HG02642 (cell line): ENCODE data around the gene TSPYL1.
"Not testable (repeated sequence)": the region's sequence is repeated elsewhere in the genome, so short reads cannot be mapped to it uniquely, and the experiment has no call there.

Experiments used
- ATAC-seq: cut with Tn5 transposase; IDR thresholded peaks from one replicate; pipeline ENCODE4 v1.9.1; 2021; ENCODE audit warnings: mild to moderate bottlenecking; ENCODE audit not compliant: unreplicated experiment, poor library complexity

TSPYL1 gene

DNA sequence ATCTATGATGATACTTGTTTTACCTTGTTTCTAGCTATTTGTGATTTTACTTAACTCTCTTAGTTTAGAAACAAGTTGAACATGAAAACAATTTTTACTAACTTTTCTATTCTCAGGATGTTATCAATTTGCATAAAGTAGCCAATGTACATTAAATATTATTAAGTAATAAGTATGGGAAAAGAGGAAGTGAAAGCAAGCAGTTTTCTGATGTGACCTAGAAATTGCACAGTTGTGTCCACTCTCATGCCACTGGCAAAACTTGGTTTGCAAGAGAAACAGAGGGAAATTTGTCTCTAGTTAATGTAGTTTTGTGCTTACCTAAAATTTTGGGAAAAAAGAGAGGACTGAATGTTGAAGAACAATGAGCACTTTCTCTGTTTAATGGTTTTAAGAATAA lies 19.2 kb upstream of the TSPYL1 start:
- no peak for ATAC-seq

DNA sequence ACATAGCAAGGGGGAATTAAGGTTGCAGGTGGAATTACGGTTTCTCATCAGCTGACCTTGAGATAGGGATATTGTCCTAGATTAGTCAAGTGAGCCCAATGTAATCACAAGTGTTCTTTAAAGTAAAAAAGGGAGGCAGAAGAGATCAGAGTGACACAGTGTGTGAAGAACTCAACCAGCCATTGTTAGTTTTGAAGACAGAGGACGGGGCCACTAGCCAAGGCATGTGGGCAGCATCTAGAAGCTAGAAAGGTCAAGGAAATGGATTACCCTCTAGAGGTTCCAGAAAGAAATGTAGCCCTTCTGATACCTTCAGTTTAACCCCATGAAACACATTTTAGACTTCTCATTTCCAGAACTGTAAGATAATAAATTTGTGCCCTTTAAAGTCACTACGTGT lies 18.5 kb upstream of the TSPYL1 start:
- ATAC-seq: no peak

DNA sequence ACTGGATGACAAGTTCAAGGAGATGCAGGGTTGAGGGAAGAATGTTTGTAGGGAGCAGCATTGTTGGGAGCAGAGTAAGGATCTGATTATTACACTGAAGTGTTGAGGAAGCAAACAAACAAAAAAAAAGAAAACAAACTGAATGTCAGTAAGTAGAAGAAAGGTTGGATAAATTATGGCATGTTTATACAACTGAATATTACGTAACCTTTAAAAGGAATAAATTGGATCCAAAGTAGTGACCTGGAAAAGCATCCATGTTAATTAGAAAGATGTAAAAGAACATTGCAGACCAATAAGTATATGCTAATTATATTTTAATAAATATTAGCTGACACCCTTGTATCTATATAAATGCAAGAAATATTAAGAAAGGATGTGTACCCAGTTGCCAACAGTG lies 12.8 kb upstream of the TSPYL1 start:
- ATAC-seq: no peak

DNA sequence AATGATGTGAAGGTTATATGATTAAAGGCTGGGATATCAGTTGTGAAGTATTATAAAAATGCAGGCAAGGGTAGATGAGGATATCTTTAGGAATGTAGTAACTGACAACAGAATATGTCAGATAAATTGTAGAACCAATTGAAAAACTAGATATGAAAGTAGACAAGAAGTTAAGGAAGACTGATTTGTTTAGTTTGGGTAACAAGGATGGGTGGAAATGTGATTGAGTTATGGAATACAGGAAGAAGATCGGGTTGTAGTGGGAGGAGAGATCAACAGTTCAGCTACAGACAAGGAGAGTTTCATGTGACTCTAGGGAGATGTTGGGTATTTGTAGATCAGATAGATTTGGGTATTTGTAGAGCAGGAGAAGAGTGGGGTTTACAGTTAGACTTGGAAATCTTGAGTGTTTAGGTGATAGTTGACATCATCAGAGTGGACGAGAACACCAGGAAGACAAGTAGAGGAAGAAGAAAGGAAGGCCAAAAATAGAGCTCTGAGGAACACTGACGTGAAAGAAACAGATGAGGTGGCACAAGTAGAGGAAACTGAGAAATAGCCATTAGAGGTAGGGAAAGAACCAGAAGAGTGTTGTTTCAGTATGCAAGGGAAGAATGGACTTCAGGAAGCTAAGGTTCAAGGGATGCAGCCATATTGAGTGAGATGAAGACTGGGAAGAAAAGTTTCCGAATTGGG lies 12.1 kb upstream of the TSPYL1 start:
- ATAC-seq: no peak

- ATAC-seq: no peak
Observed at GRCh38 chr6:116290799-116291198, 11.1 kb upstream of the TSPYL1 start.

GRCh38 chr6:116289876-116290275 lies 10.1 kb upstream of the TSPYL1 start:
- ATAC-seq: no peak

DNA sequence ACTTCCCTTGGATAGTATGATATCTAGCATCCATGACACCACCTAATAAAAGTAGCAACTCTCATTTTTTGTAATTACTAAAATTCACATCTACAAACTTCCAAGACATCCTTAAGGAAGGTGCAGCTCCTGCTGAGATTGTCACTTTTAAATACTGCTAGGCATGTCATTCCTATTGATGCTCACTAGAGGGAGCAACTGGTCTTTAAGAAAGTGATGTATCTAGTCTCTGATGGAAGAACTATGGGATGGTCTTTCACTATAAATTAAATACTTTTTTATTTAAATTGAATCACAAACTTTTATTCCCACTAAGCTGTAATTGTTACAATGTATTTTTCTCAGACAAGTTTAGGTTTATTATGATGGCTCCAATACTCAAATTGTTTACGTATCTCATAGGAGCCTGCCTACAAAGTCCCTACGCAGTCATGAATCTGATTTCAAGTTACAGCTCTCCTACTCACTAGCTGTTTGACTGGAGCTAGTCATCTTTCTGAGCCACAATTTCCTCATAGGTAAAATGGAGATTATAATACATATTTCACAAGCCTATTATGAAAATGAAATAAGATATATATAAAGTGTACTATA lies 8.1 kb upstream of the TSPYL1 start:
- no peak for ATAC-seq

- no peak for ATAC-seq
Observed at GRCh38 chr6:116286773-116287358, 7.1 kb upstream of the TSPYL1 start.

- ATAC-seq: not testable (repeated sequence)
Observed at GRCh38 chr6:116284984-116285383, 5.3 kb upstream of the TSPYL1 start.

DNA sequence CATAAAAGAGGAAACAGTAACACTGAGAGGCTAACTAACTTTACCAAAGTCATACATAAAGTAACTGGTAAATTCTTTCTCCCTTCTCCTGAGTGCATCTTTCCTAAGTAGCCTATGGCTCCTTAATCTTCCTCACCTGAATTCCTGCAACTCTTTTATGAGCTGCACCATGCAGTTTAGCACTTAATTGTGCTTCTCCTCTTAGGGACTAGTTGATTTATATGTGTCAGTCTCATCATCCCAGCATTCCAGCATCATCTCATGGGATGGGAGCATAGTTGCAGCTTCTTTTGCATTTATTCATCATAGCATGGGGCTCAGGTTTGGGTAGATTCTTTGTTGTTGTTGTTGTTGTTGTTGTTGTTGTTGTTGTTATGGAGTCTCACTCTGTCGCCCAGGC lies 3.5 kb upstream of the TSPYL1 start:
- ATAC-seq: no peak

- no peak for ATAC-seq
Observed at GRCh38 chr6:116282698-116283097, 3.0 kb upstream of the TSPYL1 start.

DNA sequence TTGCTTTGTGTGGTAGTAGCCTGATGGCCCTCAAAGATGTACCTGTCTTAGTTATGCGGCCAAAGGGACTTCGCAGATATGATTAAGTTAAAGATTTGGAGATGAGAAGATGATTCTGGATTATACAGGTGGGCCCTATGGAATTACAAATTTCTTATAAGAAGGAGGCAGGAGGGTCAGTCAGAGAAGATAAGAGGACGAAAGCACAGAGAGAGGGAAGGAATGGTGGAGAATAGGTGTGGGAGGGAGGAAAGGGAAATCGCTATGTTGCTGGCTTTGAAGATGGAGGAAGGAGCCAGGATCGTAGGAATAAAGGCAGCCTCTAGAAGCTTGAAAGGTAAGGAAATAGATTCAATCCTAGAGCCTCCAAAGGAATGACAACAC lies 1.2 kb upstream of the TSPYL1 start:
- ATAC-seq: no peak

- ATAC-seq: no peak
Observed at GRCh38 chr6:116280161-116280932, 617 bp upstream of the TSPYL1 start.

GRCh38 chr6:116278854-116279231 lies 887 bp downstream of the TSPYL1 start:
- no peak for ATAC-seq

- no peak for ATAC-seq
Observed at GRCh38 chr6:116278481-116278829, 1.3 kb downstream of the TSPYL1 start.

DNA sequence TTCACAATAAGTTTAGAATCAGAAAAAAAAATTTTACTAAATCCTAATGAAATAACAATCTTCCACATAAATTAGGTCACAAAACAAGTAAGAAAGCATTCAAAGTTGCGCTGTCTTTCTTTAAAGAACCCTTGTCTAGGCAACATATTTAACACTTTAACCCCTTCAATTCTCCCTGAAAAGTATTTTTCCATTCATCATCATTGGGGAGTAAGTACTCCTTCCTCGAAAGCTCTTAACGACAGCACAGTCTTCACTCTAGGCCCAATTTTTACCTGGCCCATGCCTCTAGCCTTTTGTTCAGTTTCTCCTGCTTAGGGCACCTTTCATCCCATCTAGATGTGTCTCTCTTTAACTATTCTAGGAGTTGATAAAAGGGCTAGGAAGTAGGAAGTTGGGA lies 2.6 kb downstream of the TSPYL1 start:
- ATAC-seq: no peak

- ATAC-seq: no peak
Observed at GRCh38 chr6:116271149-116271708, 8.5 kb downstream of the TSPYL1 start.

GRCh38 chr6:116268589-116269293 lies 11.0 kb downstream of the TSPYL1 start:
- peak; percentile 86 for ATAC-seq

GRCh38 chr6:116267836-116268588 lies 11.7 kb downstream of the TSPYL1 start:
- peak; percentile 19 for ATAC-seq

DNA sequence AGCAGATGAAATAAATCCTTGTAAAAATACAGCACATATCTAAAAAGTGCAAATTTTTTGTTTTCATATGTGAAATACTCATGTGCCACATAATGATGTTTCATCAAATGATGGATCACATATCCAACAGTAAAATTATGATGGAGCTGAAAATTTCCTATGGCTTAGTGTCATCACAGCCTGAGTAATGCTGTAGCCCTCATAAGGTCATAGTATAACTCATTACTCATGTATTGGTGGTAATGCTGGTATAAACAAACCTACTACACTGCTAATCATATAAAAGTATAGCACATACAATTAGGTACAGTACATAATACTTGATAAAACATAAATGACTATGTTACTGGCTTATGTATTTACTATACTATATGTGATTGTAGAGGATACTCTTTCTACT lies 12.9 kb downstream of the TSPYL1 start:
- no peak for ATAC-seq
